WI38 (cell line): ENCODE measurements around the gene CCDC197.

Experiments used
- H3K4me3 ChIP-seq: 2 replicates; pipeline ENCODE4 v1.5.1; 2011; ENCODE audit warnings: low read depth, mild to moderate bottlenecking, control low read depth, low read length
- CTCF ChIP-seq: IDR thresholded peaks from 2 replicates; pipeline ENCODE4 v1.5.1; 2012; ENCODE audit warnings: low read depth, mild to moderate bottlenecking, control low read depth, low read length

The CCDC197 gene

DNA sequence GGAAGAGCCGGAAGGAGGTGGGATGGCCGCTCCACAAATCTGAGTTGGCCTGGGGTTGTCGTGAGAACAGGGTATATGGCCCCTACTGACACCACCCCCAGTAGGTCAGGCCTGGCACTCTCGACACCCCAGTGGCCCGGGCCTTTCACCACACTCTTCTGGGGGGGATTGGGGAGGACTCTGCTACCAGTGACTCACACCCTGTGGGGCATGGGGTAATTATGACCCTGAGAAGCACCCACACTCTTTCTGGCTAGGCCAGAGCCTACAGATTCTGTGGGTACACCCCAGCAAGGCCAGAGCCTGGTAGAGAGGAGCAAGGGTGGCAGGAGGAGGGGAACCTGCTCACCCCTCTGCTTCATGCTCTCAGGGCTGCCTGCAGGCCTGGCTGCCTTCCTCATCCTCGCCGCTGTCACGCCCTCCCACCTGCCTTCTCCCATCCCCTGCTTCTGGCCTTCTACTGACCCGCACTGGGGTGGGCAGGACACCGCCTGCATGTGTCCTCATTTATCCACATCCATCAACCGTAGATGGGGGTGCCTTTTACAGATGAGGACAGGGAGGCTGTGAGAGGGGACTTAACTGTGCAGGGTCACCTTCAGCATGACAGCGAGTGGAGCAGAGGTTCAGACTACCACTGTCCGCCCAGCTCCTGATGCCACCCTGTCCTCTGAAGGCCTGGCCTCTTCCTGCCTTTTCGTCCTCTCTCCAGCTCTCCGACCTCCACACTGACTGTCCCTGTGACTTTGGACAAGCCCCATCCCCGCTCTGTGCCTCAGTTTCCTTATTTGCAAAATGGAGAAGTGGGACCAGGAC is 39.1 kb upstream of the CCDC197 start:
- no peak overlapping the region for H3K4me3 ChIP-seq
- TF ChIP-seq CTCF: no peak

GRCh38 chr14:93958567-93959238 is 38.4 kb upstream of the CCDC197 start:
- H3K4me3 ChIP-seq: no peak overlapping the region
- no peak for TF ChIP-seq CTCF

GRCh38 chr14:93959239-93960107 is 37.6 kb upstream of the CCDC197 start:
- no peak overlapping the region for H3K4me3 ChIP-seq

GRCh38 chr14:93960108-93960475 is 37.0 kb upstream of the CCDC197 start:
- no peak overlapping the region for H3K4me3 ChIP-seq
- TF ChIP-seq CTCF: no peak

More at GRCh38 chr14:93959239-93960107, 37.6 kb upstream of the CCDC197 start:
- no peak for TF ChIP-seq CTCF

DNA sequence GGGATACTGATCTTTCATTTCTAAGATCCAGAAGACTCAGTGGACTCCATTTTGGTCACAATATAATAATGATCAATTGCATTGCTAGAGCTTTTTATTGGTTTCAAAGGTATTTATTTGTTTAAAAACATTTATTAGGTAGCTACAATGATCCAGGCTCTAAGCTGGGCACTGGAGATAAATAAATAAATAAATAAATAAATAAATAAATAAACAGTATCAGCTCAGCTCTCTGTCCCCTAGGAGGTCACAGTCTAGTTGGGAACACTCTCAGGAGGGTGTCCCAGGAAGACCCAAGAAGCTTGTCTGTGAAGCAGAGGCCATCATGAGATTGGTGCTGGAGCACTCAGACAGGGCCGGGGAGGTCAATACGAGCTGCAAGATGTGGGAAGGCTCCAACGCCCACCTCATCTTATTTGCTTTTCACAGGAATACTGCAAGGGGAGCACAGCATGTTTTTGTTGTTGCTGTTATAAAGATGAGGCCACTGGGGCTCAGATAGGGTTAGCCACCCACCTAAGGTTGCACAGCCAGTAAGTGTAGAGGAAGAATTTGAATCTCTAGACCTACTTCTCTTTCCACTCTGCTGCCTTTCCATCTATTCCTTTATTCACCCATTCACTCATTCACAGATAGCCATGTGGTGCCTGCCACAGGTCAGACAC is 36.2 kb upstream of the CCDC197 start:
- no peak for TF ChIP-seq CTCF
- no peak overlapping the region for H3K4me3 ChIP-seq

DNA sequence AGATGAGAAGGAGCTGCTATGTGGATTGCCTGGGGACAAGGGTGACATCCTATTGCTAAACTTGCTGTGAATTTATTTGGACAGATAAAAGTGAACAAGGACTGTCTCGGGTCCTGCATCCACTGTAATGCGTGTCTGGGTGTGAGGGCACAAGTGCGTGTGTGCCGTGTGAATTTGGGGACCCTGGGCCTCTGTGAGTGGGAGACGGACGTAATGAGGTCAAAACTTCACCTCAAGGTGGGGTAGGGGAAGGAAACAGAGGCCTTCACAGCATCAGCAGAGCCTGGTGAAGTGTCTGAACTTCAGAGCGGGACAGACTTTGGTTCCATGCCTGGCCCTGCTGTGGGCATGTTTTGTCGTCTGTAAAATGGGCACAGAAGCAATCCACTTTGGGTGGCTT is 35.5 kb upstream of the CCDC197 start:
- no peak for TF ChIP-seq CTCF
- no peak overlapping the region for H3K4me3 ChIP-seq
